ENCODE data around the gene DNAJC17.

DNAJC17 gene

DNA sequence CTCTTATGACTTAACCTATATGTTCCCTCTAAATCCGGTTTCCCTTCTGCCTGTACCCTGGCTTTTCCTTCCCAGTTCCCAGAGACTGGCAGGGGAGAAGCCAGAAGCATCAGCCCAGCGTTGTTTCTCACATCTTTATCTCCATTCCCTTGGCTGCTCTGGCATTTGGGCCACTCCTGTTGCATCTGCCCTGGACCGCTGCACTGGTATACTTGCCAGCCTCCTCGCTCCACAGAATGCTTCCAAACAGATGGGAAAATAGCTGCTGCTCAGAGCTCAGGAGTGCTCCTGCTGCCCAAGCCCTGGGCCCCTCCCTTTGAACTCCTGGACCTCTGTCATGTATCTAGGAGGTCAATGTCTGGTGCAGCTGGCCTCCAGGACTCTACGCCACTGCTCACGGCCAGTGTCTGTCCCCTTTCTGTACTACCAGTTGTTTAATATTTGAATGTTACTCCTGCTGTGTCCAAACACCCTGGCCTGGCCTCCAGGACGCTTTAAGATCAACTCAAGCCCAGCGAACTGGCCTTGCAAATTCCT is 43.4 kb upstream of the DNAJC17 start:
- no peak for DNase-seq (ENCODE audit: low spot score)
- in situ Hi-C loops (cut with MboI; ENCODE audit: low pct_unique_long_range_greater_than_20kb, low sequenced_read_pairs, unreplicated experiment) = no loop called here

DNA sequence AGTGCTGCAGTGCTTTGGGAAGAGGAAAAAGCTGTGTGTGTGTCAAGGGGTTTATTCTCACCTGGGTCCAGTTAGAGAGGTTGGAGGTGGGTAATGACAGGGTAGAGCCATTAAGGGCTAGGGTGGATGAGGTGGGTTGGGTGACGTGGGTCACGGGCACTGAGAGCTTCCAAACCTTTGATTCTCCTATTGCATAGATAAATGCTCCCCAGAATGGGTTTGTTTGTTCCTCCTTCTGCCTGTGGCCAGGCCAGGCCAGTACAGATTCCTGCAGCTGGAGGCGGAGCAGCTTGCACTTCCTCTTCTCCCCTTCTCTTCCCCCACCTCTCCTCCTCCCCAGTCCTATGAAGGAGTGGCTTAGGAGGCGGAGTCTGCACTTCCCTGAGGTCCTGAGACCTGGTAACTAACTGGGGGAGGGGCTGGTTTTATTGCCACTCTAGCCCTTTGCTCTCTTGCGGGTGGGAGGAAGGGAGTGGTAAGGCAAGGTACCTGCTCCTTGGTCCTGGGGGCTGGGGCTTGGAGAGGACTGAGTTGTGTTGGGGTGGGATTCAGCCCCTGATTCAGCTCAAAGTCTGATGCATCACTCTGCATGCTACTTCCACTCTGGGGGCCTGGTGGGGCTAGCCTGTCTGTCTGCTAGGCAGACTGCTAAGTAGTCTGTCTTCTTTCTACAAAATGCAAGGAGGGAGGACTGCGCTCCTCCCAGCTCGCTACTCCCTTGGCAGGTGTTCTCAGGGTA is 40.1 kb upstream of the DNAJC17 start:
- in situ Hi-C loops (cut with MboI; ENCODE audit: low pct_unique_long_range_greater_than_20kb, low sequenced_read_pairs, unreplicated experiment) = no loop called here
- TF ChIP-seq, protein P1, sequence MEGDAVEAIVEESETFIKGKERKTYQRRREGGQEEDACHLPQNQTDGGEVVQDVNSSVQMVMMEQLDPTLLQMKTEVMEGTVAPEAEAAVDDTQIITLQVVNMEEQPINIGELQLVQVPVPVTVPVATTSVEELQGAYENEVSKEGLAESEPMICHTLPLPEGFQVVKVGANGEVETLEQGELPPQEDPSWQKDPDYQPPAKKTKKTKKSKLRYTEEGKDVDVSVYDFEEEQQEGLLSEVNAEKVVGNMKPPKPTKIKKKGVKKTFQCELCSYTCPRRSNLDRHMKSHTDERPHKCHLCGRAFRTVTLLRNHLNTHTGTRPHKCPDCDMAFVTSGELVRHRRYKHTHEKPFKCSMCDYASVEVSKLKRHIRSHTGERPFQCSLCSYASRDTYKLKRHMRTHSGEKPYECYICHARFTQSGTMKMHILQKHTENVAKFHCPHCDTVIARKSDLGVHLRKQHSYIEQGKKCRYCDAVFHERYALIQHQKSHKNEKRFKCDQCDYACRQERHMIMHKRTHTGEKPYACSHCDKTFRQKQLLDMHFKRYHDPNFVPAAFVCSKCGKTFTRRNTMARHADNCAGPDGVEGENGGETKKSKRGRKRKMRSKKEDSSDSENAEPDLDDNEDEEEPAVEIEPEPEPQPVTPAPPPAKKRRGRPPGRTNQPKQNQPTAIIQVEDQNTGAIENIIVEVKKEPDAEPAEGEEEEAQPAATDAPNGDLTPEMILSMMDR (IDR thresholded peaks at IDR 0.05; ENCODE audit: extremely low read depth, insufficient read depth, missing control alignments) = no peak
- peak; percentile 73 for DNase-seq (ENCODE audit: low spot score)

More for the DNA sequence above, 43.4 kb upstream of the DNAJC17 start:
- TF ChIP-seq, protein P1 (IDR thresholded peaks at IDR 0.05; ENCODE audit: extremely low read depth, insufficient read depth, missing control alignments) = no peak

DNA sequence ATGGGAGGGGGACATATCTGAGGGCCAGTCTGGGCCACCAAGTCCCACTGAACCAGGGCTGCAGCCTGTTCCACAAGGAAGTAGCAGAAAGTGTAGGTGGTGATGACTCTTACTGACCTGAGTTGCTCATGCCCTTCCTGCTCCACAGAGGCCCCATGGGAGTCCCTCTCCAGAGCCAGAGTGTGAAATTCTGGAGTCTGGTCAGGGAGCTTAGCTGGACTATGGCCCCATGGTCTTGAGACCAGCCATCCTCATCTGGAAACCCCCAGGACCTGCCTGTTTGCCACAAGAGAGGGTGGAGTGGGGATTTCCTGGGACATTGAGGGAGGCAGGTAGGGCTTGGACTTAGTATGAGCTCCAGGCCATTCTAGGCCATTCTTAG is 39.6 kb upstream of the DNAJC17 start:
- TF ChIP-seq, protein P1 (IDR thresholded peaks at IDR 0.05; ENCODE audit: extremely low read depth, insufficient read depth, missing control alignments) = no peak
- peak; percentile 34 for DNase-seq (ENCODE audit: low spot score)
- in situ Hi-C loops (cut with MboI; ENCODE audit: low pct_unique_long_range_greater_than_20kb, low sequenced_read_pairs, unreplicated experiment) = no loop called here

DNA sequence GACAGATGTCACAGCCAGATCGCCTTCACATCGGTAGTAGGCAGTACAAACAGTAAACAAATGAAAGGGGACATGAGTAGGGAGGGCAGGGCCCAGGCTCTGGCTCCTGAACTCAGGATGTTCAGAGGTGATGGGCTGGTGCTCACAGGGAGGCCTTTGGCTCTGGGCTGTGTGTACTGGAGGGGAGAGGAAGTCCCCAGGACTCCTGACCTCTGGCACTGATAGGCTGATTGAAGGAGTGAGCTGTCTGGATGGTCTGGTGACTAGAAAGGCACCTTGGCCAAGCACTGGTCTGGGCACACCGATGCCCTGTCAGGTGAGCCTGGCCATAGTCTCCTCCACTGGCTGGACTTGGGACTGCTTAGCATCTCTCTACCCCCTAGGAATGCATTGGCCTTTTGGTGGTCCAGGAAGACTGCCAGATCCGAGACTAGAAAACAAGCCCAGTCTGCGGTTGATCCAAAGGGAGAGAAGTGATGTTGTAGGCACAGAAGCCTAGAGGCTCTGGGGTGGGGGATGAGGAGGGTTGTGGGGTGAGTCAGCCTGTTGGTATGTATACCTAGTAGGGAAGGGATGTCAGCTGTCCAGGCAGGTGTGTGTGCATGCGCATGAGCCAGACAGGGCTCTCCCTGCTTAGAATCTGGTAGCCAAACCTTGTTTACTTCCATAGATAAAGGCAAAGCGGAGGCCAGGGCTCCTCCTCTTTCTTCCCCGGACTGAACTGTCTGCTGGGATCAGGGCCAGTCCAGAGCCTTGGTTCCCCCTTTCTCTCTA is 38.4 kb upstream of the DNAJC17 start:
- in situ Hi-C loops (cut with MboI; ENCODE audit: low pct_unique_long_range_greater_than_20kb, low sequenced_read_pairs, unreplicated experiment) = no loop called here
- TF ChIP-seq, protein P1 (IDR thresholded peaks at IDR 0.05; ENCODE audit: extremely low read depth, insufficient read depth, missing control alignments) = no peak
- no peak for DNase-seq (ENCODE audit: low spot score)

DNA sequence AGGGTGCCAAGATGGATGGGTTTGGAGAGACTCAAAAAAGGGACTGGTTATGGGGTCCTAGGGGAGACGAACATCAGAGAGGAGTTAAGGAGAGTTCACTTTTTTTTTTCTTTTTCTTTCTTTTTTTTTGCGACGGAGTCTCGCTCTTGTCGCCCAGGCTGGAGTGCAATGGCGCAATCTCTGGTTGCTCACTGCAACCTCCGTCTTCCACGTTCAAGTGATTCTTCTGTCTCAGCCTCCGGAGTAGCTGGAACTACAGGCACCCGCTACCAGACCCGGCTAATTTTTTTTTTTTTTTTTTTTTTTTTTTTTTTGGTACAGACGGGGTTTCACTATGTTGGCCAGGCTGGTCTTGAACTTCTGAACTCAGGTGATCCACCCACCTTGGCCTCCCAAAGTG is 37.8 kb upstream of the DNAJC17 start:
- DNase-seq (ENCODE audit: low spot score) = no peak
- in situ Hi-C loops (cut with MboI; ENCODE audit: low pct_unique_long_range_greater_than_20kb, low sequenced_read_pairs, unreplicated experiment) = no loop called here
- TF ChIP-seq, protein P1 (IDR thresholded peaks at IDR 0.05; ENCODE audit: extremely low read depth, insufficient read depth, missing control alignments) = no peak

DNA sequence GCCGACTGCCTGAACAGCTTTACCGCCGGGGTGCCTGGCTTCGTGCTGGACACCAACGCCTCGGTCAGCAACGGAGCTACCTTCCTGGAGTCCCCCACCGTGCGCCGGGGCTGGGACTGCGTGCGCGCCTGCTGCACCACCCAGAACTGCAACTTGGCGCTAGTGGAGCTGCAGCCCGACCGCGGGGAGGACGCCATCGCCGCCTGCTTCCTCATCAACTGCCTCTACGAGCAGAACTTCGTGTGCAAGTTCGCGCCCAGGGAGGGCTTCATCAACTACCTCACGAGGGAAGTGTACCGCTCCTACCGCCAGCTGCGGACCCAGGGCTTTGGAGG is 37.4 kb upstream of the DNAJC17 start:
- peak; percentile 66 for DNase-seq (ENCODE audit: low spot score)
- TF ChIP-seq, protein P1 (IDR thresholded peaks at IDR 0.05; ENCODE audit: extremely low read depth, insufficient read depth, missing control alignments) = no peak

More for the DNA sequence above, 37.4 kb upstream of the DNAJC17 start:
- in situ Hi-C loops (cut with MboI; ENCODE audit: low pct_unique_long_range_greater_than_20kb, low sequenced_read_pairs, unreplicated experiment) = no loop called here
